BE2C (cell line): Measurements from ENCODE around the gene BID.

ENCODE experiments used
- DNase-seq: peaks from one replicate; pipeline ENCODE4 v3.0.0-alpha.2; 2020
- H3K27me3 ChIP-seq: fragments of 250-450 bp; sonication (Bioruptor Pico); 2 replicates; pipeline ENCODE4 v1.5.1; 2020; ENCODE audit warnings: mild to moderate bottlenecking
- H3K36me3 ChIP-seq: fragments of 250-450 bp; sonication (Bioruptor Pico); 2 replicates; pipeline ENCODE4 v1.5.1; 2020; ENCODE audit warnings: mild to moderate bottlenecking
- H3K4me1 ChIP-seq: fragments of 250-450 bp; sonication (Bioruptor Pico); 2 replicates; pipeline ENCODE4 v1.5.1; 2020
- H3K4me3 ChIP-seq: 2 replicates; pipeline ENCODE4 v1.5.1; 2011; ENCODE audit warnings: low read depth, low read length
- H3K9me3 ChIP-seq: fragments of 250-450 bp; sonication (Bioruptor Pico); 2 replicates; pipeline ENCODE4 v1.5.1; 2020
- CTCF ChIP-seq: IDR thresholded peaks from 2 replicates; pipeline ENCODE4 v1.5.1; 2012; ENCODE audit warnings: mild to moderate bottlenecking, low read depth, low read length

Gene BID

GRCh38 chr22:17724241-17724640 lies 50.0 kb downstream of the BID start:
- no peaks in the 10 kb centered on the region for H3K9me3 ChIP-seq
- H3K4me1 ChIP-seq, result peaks cover 10% of the 10 kb centered on the region
- peaks cover 24% of the 10 kb centered on the region for H3K36me3 ChIP-seq
- DNase-seq, result no peak
- H3K4me3 ChIP-seq, result no peak overlapping the region
- no peak for TF ChIP-seq CTCF
- H3K27me3 ChIP-seq, result no peaks in the 10 kb centered on the region

- Histone ChIP-seq H3K9me3 (no peaks in the 10 kb centered on the region), H3K4me3 (no peak overlapping the region), H3K27me3 (no peaks in the 10 kb centered on the region), H3K4me1 (peaks cover 6% of the 10 kb centered on the region; the same call in 1 of the 2 replicates), H3K36me3 (no peaks in the 10 kb centered on the region)
- no peak for DNase-seq
- no peak for TF ChIP-seq CTCF
Measured at GRCh38 chr22:17719911-17720310, 54.4 kb downstream of the BID start.

- Histone ChIP-seq H3K36me3 (no peaks in the 10 kb centered on the region), H3K27me3 (no peaks in the 10 kb centered on the region), H3K4me3 (no peak overlapping the region), H3K9me3 (no peaks in the 10 kb centered on the region), H3K4me1 (peaks cover 4% of the 10 kb centered on the region; the same call in 1 of the 2 replicates)
- DNase-seq, result no peak
- TF ChIP-seq CTCF, result no peak
Measured at GRCh38 chr22:17717708-17718107, 56.6 kb downstream of the BID start.

GRCh38 chr22:17716529-17716928 lies 57.7 kb downstream of the BID start:
- Histone ChIP-seq H3K36me3 (no peaks in the 10 kb centered on the region; the same call in 1 of the 2 replicates), H3K4me3 (no peak overlapping the region), H3K9me3 (no peaks in the 10 kb centered on the region), H3K4me1 (peaks cover 6% of the 10 kb centered on the region; the same call in 1 of the 2 replicates), H3K27me3 (no peaks in the 10 kb centered on the region)
- TF ChIP-seq CTCF, result no peak
- no peak for DNase-seq

GRCh38 chr22:17712441-17712840 lies 61.8 kb downstream of the BID start:
- Histone ChIP-seq H3K9me3 (no peaks in the 10 kb centered on the region), H3K4me1 (peaks cover 14% of the 10 kb centered on the region), H3K36me3 (peaks cover 2% of the 10 kb centered on the region), H3K4me3 (no peak overlapping the region), H3K27me3 (no peaks in the 10 kb centered on the region; the same call in 1 of the 2 replicates)
- DNase-seq, result no peak
- no peak for TF ChIP-seq CTCF

- no peak overlapping the region for H3K4me3 ChIP-seq
- no peak for DNase-seq
- H3K27me3 ChIP-seq, result no peaks in the 10 kb centered on the region; the same call in 1 of the 2 replicates
- TF ChIP-seq CTCF, result no peak
- H3K4me1 ChIP-seq, result peaks cover 22% of the 10 kb centered on the region
- no peaks in the 10 kb centered on the region for H3K9me3 ChIP-seq
- peaks cover 9% of the 10 kb centered on the region for H3K36me3 ChIP-seq
Measured at GRCh38 chr22:17710023-17710422, 64.2 kb downstream of the BID start.
